Central memory CD8-positive, alpha-beta T cell (primary cell): ENCODE data around the gene GRIFIN.
A peak's percentile ranks its signal among the peaks of the same experiment; 100 is the strongest.
"Not testable (repeated sequence)": the region's sequence is repeated elsewhere in the genome, so short reads cannot be mapped to it uniquely, and the experiment has no call there.

Source experiments
- ATAC-seq: fragments of 150-1000 bp; cut with Tn5 transposase; replicated peaks from 2 replicates; pipeline ENCODE4 v1.10.0; 2022; ENCODE audit warnings: mild to moderate bottlenecking, moderate FRiP score, moderate number of reproducible peaks; ENCODE audit not compliant: poor library complexity, severe bottlenecking; ENCODE audit errors: extremely low read depth
- DNase-seq, 2 donors: peaks; one replicate each; pipeline ENCODE4 v3.0.0; 2021; ENCODE audit warnings: low spot score in 2 of 2
- H3K27ac Mint-ChIP-seq: one replicate; pipeline ENCODE4 v1.8.0; 2022; ENCODE audit warnings: low read depth, mild to moderate bottlenecking, moderate library complexity, mixed read lengths
- H3K27me3 Mint-ChIP-seq: one replicate; pipeline ENCODE4 v1.8.0; 2022; ENCODE audit warnings: mixed read lengths
- H3K36me3 Mint-ChIP-seq: one replicate; pipeline ENCODE4 v1.8.0; 2022; ENCODE audit warnings: mild to moderate bottlenecking, moderate library complexity, mixed read lengths; ENCODE audit not compliant: insufficient read depth
- H3K4me1 Mint-ChIP-seq: one replicate; pipeline ENCODE4 v1.8.0; 2022; ENCODE audit warnings: mixed read lengths
- H3K4me3 Mint-ChIP-seq: one replicate; pipeline ENCODE4 v1.8.0; 2022; ENCODE audit warnings: mild to moderate bottlenecking, moderate library complexity, mixed read lengths
- H3K9me3 Mint-ChIP-seq: one replicate; pipeline ENCODE4 v1.8.0; 2022; ENCODE audit warnings: mixed read lengths

The GRIFIN gene

GRCh38 chr7:2468227-2468626, 8.0 kb downstream of the GRIFIN start:
- peaks cover 4% of the 10 kb centered on the region for H3K36me3 Mint-ChIP-seq
- H3K4me1 Mint-ChIP-seq = peaks cover 11% of the 10 kb centered on the region
- no peak overlapping the region for H3K27ac Mint-ChIP-seq
- H3K27me3 Mint-ChIP-seq = peaks cover 20% of the 10 kb centered on the region
- DNase-seq (no peak), ATAC-seq (no peak)
- H3K9me3 Mint-ChIP-seq = no peaks in the 10 kb centered on the region
- no peak overlapping the region for H3K4me3 Mint-ChIP-seq

GRCh38 chr7:2466675-2467074, 9.5 kb downstream of the GRIFIN start:
- ATAC-seq (no peak), DNase-seq (no peak)
- Mint-ChIP-seq H3K27me3 (peaks cover 20% of the 10 kb centered on the region), H3K27ac (no peak overlapping the region), H3K4me3 (no peak overlapping the region), H3K36me3 (peaks cover 3% of the 10 kb centered on the region), H3K4me1 (peaks cover 11% of the 10 kb centered on the region), H3K9me3 (no peaks in the 10 kb centered on the region)

GRCh38 chr7:2465928-2466327, 10.3 kb downstream of the GRIFIN start:
- H3K36me3 Mint-ChIP-seq = peaks cover 3% of the 10 kb centered on the region
- H3K9me3 Mint-ChIP-seq = no peaks in the 10 kb centered on the region
- H3K4me3 Mint-ChIP-seq = no peak overlapping the region
- DNase-seq (no peak), ATAC-seq (no peak)
- no peak overlapping the region for H3K27ac Mint-ChIP-seq
- peaks cover 19% of the 10 kb centered on the region for H3K27me3 Mint-ChIP-seq
- H3K4me1 Mint-ChIP-seq = peaks cover 11% of the 10 kb centered on the region

- Mint-ChIP-seq H3K4me3 (no peak overlapping the region), H3K9me3 (no peaks in the 10 kb centered on the region), H3K27ac (no peak overlapping the region), H3K27me3 (no peaks in the 10 kb centered on the region), H3K36me3 (peaks cover 5% of the 10 kb centered on the region), H3K4me1 (peaks cover 10% of the 10 kb centered on the region)
- no peak for DNase-seq
- ATAC-seq = no peak
Observed at GRCh38 chr7:2462731-2463130, 13.5 kb downstream of the GRIFIN start.

- Mint-ChIP-seq H3K4me3 (no peak overlapping the region), H3K27ac (no peak overlapping the region), H3K4me1 (peaks cover 13% of the 10 kb centered on the region), H3K36me3 (peaks cover 5% of the 10 kb centered on the region), H3K9me3 (no peaks in the 10 kb centered on the region), H3K27me3 (no peaks in the 10 kb centered on the region)
- DNase-seq (no peak), ATAC-seq (no peak)
Observed at GRCh38 chr7:2461268-2462026, 14.8 kb downstream of the GRIFIN start.

- Mint-ChIP-seq H3K4me1 (peaks cover 13% of the 10 kb centered on the region), H3K27ac (no peak overlapping the region), H3K4me3 (no peak overlapping the region), H3K9me3 (no peaks in the 10 kb centered on the region), H3K36me3 (peaks cover 4% of the 10 kb centered on the region), H3K27me3 (no peaks in the 10 kb centered on the region)
- no peak for DNase-seq
- no peak for ATAC-seq
Observed at GRCh38 chr7:2460641-2461040, 15.6 kb downstream of the GRIFIN start.

- Mint-ChIP-seq H3K4me1 (peaks cover 13% of the 10 kb centered on the region), H3K36me3 (peaks cover 4% of the 10 kb centered on the region), H3K9me3 (no peaks in the 10 kb centered on the region), H3K27ac (no peak overlapping the region), H3K27me3 (no peaks in the 10 kb centered on the region), H3K4me3 (no peak overlapping the region)
- ATAC-seq = no peak
- DNase-seq = no peak
Observed at GRCh38 chr7:2460188-2460587, 16.0 kb downstream of the GRIFIN start.

- Mint-ChIP-seq H3K4me3 (no peak overlapping the region), H3K27ac (no peak overlapping the region), H3K9me3 (no peaks in the 10 kb centered on the region), H3K27me3 (no peaks in the 10 kb centered on the region), H3K4me1 (peaks cover 13% of the 10 kb centered on the region), H3K36me3 (peaks cover 4% of the 10 kb centered on the region)
- ATAC-seq (no peak), DNase-seq (no peak)
Observed at GRCh38 chr7:2459674-2460073, 16.5 kb downstream of the GRIFIN start.

- not testable (repeated sequence) for ATAC-seq, H3K36me3 Mint-ChIP-seq, DNase-seq, H3K27me3 Mint-ChIP-seq, H3K4me3 Mint-ChIP-seq, H3K9me3 Mint-ChIP-seq, H3K27ac Mint-ChIP-seq
- H3K4me1 Mint-ChIP-seq = peaks cover 13% of the 10 kb centered on the region
Observed at GRCh38 chr7:2453849-2454248, 22.3 kb downstream of the GRIFIN start.

GRCh38 chr7:2452643-2453270, 23.4 kb downstream of the GRIFIN start:
- Mint-ChIP-seq H3K36me3 (peaks cover 1% of the 10 kb centered on the region), H3K27ac (no peak overlapping the region), H3K27me3 (no peaks in the 10 kb centered on the region), H3K4me1 (peaks cover 8% of the 10 kb centered on the region), H3K9me3 (no peaks in the 10 kb centered on the region), H3K4me3 (peak overlapping the region; percentile 31)
- ATAC-seq (no peak), DNase-seq (no peak)

GRCh38 chr7:2452074-2452507, 24.1 kb downstream of the GRIFIN start:
- Mint-ChIP-seq H3K9me3 (no peaks in the 10 kb centered on the region), H3K27me3 (no peaks in the 10 kb centered on the region), H3K4me3 (peak overlapping the region; percentile 71), H3K4me1 (peaks cover 5% of the 10 kb centered on the region), H3K27ac (peak overlapping the region; percentile 32), H3K36me3 (peaks cover 1% of the 10 kb centered on the region)
- no peak for DNase-seq
- ATAC-seq = peak; percentile 17

- ATAC-seq = peak; percentile 86
- no peaks in the 10 kb centered on the region for H3K9me3 Mint-ChIP-seq
- peaks cover 5% of the 10 kb centered on the region for H3K36me3 Mint-ChIP-seq
- H3K4me1 Mint-ChIP-seq = peaks cover 5% of the 10 kb centered on the region
- H3K27ac Mint-ChIP-seq = peak overlapping the region; percentile 32
- H3K27me3 Mint-ChIP-seq = no peaks in the 10 kb centered on the region
- H3K4me3 Mint-ChIP-seq = peak overlapping the region; percentile 71
- DNase-seq = peak; percentile 60 to 64
Observed at GRCh38 chr7:2451171-2452073, 24.8 kb downstream of the GRIFIN start.
